Stomach (tissue), 9 donors: ENCODE measurements around the gene DYDC1. TPM values are rescaled to one million over a fixed set of nuclear protein-coding genes. Genes with fewer than 3 reads are reported as not detected.

Source experiments
- DNase-seq, 2 donors: peaks; one replicate each; pipeline versions ENCODE4 v3.0.0 to v3.0.0-alpha.2; 2013 to 2019
- H3K27ac ChIP-seq, 5 donors: fragments of 200-600 bp in 4 of 5; sonication (generic) in 4 of 5; one replicate each; pipeline ENCODE4 v1.5.1; 2013 to 2019; ENCODE audit warnings: mild to moderate bottlenecking in 1 of 5, moderate library complexity in 1 of 5
- H3K27me3 ChIP-seq, 3 donors: fragments of 200-600 bp; sonication (generic); one replicate each; pipeline ENCODE4 v1.5.1; 2017 to 2019; ENCODE audit warnings: mixed run types in 1 of 3
- H3K36me3 ChIP-seq, 4 donors: fragments of 200-600 bp; sonication (generic); 1 replicate in 3 of 4; 2 replicates in 1 of 4; pipeline ENCODE4 v1.5.1; 2016 to 2019
- H3K4me1 ChIP-seq, 4 donors: fragments of 200-600 bp; sonication (generic); one replicate each; pipeline ENCODE4 v1.5.1; 2016 to 2019
- H3K4me3 ChIP-seq, 4 donors: fragments of 200-600 bp; sonication (generic) in 3 of 4; one replicate each; pipeline ENCODE4 v1.5.1; 2016 to 2019; ENCODE audit warnings: mild to moderate bottlenecking in 1 of 4
- H3K9me3 ChIP-seq, 4 donors: fragments of 200-600 bp; sonication (generic); one replicate each; pipeline ENCODE4 v1.5.1; 2016 to 2019
- CTCF ChIP-seq, 7 experiments: fragments of 450-650 bp in 4 of 7; fragments of 200-600 bp in 3 of 7; sonication (generic) in 3 of 7; IDR thresholded peaks; one replicate each; pipeline ENCODE4 v1.5.1; 2016 to 2019; ENCODE audit warnings: antibody characterized with exemption in 7 of 7, control low read depth in 2 of 7, mild to moderate bottlenecking in 1 of 7
- EP300 ChIP-seq: sonication (generic); formaldehyde crosslinking; IDR thresholded peaks from one replicate; pipeline ENCODE4 v1.6.1; 2017; ENCODE audit warnings: antibody characterized with exemption
- POLR2A ChIP-seq, 4 donors: fragments of 450-650 bp; IDR thresholded peaks; one replicate each; pipeline ENCODE4 v1.6.1; 2016; ENCODE audit warnings: antibody characterized with exemption in 4 of 4, control low read depth in 2 of 4, mild to moderate bottlenecking in 1 of 4, moderate library complexity in 1 of 4
- POLR2AphosphoS5 ChIP-seq, 3 donors: sonication (generic); formaldehyde crosslinking; IDR thresholded peaks; one replicate each; pipeline ENCODE4 v1.6.1; 2016; ENCODE audit warnings: antibody characterized with exemption in 3 of 3
- WGBS, 5 donors: extraction: QIAGEN DNeasy Blood & Tissue Kit in 3 of 5; methylation state at CpG; one replicate each; pipeline versions ENCODE4 v1.1.5 to v1.1.7; 2013 to 2018; 5-methylcytosine and 5-hydroxymethylcytosine counted together
- intact Hi-C: fragments of 100-400 bp; cut with DNase I; formaldehyde crosslinking; loops from one replicate; pipeline ENCODE4 v1.15.1; 2023; ENCODE audit warnings: low total_unique reads
- polyA plus RNA-seq, 3 donors: library from polyadenylated mRNA; stranded (reverse); fragments of 200-250 nt; gene quantifications; one replicate each; pipeline ENCODE4 v1.2.3, GENCODE V29; 2013
- total RNA-seq, 5 donors: library from RNA; depleted of rRNA; stranded (reverse); fragments of >200 nt; gene quantifications; one replicate each; pipeline versions ENCODE4 v1.1.0 to v1.2.3, GENCODE V29; 2014 to 2016
- donor health status: healthy with polysubstance abuse.
- donor health status: Bipolar disorder and iron deficiency.
- donor health status: healthy.

Gene DYDC1
- total and polyA plus RNA-seq, 8 donors, result not detected

GRCh38 chr10:80400136-80400804 lies 43.7 kb upstream of the DYDC1 start:
- Histone ChIP-seq H3K27ac (no peak overlapping the region), H3K4me1 (no peaks in the 10 kb centered on the region), H3K9me3 (no peaks in the 10 kb centered on the region), H3K27me3 (peaks cover 0 to 10% (median 0%) of the 10 kb centered on the region in 3 donors), H3K36me3 (no peaks in the 10 kb centered on the region), H3K4me3 (no peak overlapping the region)
- DNase-seq, result no peak
- WGBS, 5 donors, result 71 to 77% (median 74%) methylated on average over 8 of the region's 8 CpGs
- TF ChIP-seq POLR2AphosphoS5 (IDR thresholded peaks at IDR 0.05) (no peak), CTCF (IDR thresholded peaks at IDR 0.05) (no peak), EP300 (no peak), POLR2A (IDR thresholded peaks at IDR 0.05) (no peak)
- intact Hi-C loops, result no loop called here

GRCh38 chr10:80397014-80397413 lies 40.5 kb upstream of the DYDC1 start:
- TF ChIP-seq EP300 (no peak), POLR2AphosphoS5 (IDR thresholded peaks at IDR 0.05) (no peak), CTCF (IDR thresholded peaks at IDR 0.05) (no peak), POLR2A (IDR thresholded peaks at IDR 0.05) (no peak)
- no peak for DNase-seq
- H3K4me3 ChIP-seq, result no peak overlapping the region
- H3K27ac ChIP-seq, result no peak overlapping the region
- WGBS, 5 donors, result 82 to 92% (median 88%) methylated on average over 2 of the region's 2 CpGs
- intact Hi-C loops, result no loop called here
- H3K4me1 ChIP-seq, result no peaks in the 10 kb centered on the region
- no peaks in the 10 kb centered on the region for H3K36me3 ChIP-seq
- no peaks in the 10 kb centered on the region for H3K9me3 ChIP-seq
- H3K27me3 ChIP-seq, result peaks cover 0 to 13% (median 0%) of the 10 kb centered on the region in 3 donors

GRCh38 chr10:80394358-80394916 lies 37.9 kb upstream of the DYDC1 start:
- DNase-seq, result no peak
- no peaks in the 10 kb centered on the region for H3K36me3 ChIP-seq
- 62 to 77% (median 70%) methylated on average over 2 of the region's 2 CpGs for WGBS, 5 donors
- H3K27me3 ChIP-seq, result peaks cover 0 to 13% (median 0%) of the 10 kb centered on the region in 3 donors
- no peaks in the 10 kb centered on the region for H3K9me3 ChIP-seq
- no peak overlapping the region for H3K27ac ChIP-seq
- TF ChIP-seq EP300 (no peak), POLR2A (IDR thresholded peaks at IDR 0.05) (no peak), POLR2AphosphoS5 (IDR thresholded peaks at IDR 0.05) (no peak), CTCF (IDR thresholded peaks at IDR 0.05) (no peak)
- no peak overlapping the region for H3K4me3 ChIP-seq
- H3K4me1 ChIP-seq, result no peaks in the 10 kb centered on the region
- intact Hi-C loops, result no loop called here

- no peak for DNase-seq
- no peaks in the 10 kb centered on the region for H3K36me3 ChIP-seq
- H3K27me3 ChIP-seq, result peaks cover 0 to 13% (median 0%) of the 10 kb centered on the region in 3 donors
- no peak overlapping the region for H3K4me3 ChIP-seq
- WGBS, 5 donors, result 74 to 94% (median 81%) methylated on average over 6 of the region's 6 CpGs
- no peaks in the 10 kb centered on the region for H3K9me3 ChIP-seq
- no peak overlapping the region for H3K27ac ChIP-seq
- intact Hi-C loops, result no loop called here
- TF ChIP-seq POLR2A (IDR thresholded peaks at IDR 0.05) (no peak), CTCF (IDR thresholded peaks at IDR 0.05) (no peak), POLR2AphosphoS5 (IDR thresholded peaks at IDR 0.05) (no peak), EP300 (no peak)
- no peaks in the 10 kb centered on the region for H3K4me1 ChIP-seq
Measured at GRCh38 chr10:80392250-80392649, 35.7 kb upstream of the DYDC1 start.
